Measurements from ENCODE around the gene NGEF. TPM values are rescaled to one million over a fixed set of nuclear protein-coding genes. Genes with fewer than 3 reads are reported as not detected.

Gene NGEF
- total and polyA plus RNA-seq, 9 of the 15 experiments (the other 6 are each of a cell fraction or from before 2014, with no cell fraction given), result 0.07 to 0.17 (median 0.09) TPM; not detected in 6

DNA sequence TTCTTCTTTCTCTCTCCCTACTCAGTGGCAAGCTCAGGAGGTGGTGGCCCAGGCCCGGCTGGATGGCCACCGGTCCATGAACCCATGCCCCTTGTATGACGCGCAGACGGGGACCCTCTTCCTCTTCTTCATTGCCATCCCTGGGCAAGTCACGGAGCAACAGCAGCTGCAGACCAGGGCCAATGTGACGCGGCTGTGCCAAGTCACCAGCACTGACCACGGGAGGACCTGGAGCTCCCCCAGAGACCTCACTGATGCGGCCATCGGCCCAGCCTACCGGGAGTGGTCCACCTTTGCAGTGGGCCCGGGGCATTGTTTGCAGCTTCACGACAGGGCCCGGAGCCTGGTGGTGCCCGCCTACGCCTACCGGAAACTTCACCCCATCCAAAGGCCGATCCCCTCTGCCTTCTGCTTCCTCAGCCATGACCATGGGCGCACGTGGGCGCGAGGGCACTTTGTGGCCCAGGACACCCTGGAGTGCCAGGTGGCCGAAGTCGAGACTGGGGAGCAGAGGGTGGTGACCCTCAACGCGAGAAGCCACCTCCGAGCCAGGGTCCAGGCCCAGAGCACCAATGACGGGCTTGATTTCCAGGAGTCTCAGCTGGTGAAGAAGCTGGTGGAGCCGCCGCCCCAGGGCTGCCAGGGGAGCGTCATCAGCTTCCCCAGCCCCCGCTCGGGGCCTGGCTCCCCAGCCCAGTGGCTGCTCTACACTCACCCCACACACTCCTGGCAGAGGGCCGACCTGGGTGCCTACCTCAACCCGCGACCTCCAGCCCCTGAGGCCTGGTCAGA lies 21.2 kb upstream of the NGEF start:
- intact Hi-C loops (cut with micrococcal nuclease) (no loop called here), in situ Hi-C loops (cut with MboI) (no loop called here)
- WGBS (ENCODE audit: insufficient coverage, low coverage, missing lambda C conversion rate), result 26% methylated on average over 20 of the region's 37 CpGs
- Histone ChIP-seq H2AFZ (ENCODE audit: low read depth, low read length) (no peak overlapping the region), H3K9me3 (replicated peaks; ENCODE audit: control insufficient read depth, insufficient read depth, low read depth, low read length) (no peaks in the 10 kb centered on the region; the same call in 1 of the 2 replicates), H3K9me1 (ENCODE audit: control insufficient read depth, insufficient read depth, low read length) (no peaks in the 10 kb centered on the region), H3K4me2 (ENCODE audit: insufficient read depth, low read length) (no peak overlapping the region), H3K79me2 (ENCODE audit: control insufficient read depth, insufficient read depth, low read length) (no peaks in the 10 kb centered on the region), H3K27ac (ENCODE audit: extremely low read depth, low read depth, low read length) (no peak overlapping the region), H3K36me3 (ENCODE audit: control insufficient read depth, insufficient read depth, low read length) (no peaks in the 10 kb centered on the region), H4K20me1 (replicated peaks; ENCODE audit: control insufficient read depth, insufficient read depth, low read length) (no peaks in the 10 kb centered on the region), H3K4me3 (no peak overlapping the region), H3K9ac (ENCODE audit: insufficient read depth in 1 of 2, low read depth in 2 of 2, low read length in 2 of 2) (no peak overlapping the region), H3K27me3 (ENCODE audit: control insufficient read depth in 2 of 2, insufficient read depth in 2 of 2, low read length in 2 of 2) (peaks cover 3 to 28% of the 10 kb centered on the region in 2 experiments; a peak in 3 of 5 replicates), H3K4me1 (replicated peaks in 1 of 2; ENCODE audit: control insufficient read depth in 2 of 2, insufficient read depth in 2 of 2, low read length in 2 of 2) (peaks cover 0 to 9% of the 10 kb centered on the region in 2 experiments; a peak in 2 of 5 replicates)
- ChIA-PET CTCF (ENCODE audit: low intra/inter-chr PET ratio) (no interaction called here), POLR2A (no interaction called here)
- BruUV-seq (replicated peaks), result no TSS peak
- no peak for ATAC-seq
- DNase-seq (ENCODE audit: extremely low read depth in 1 of 4, low spot score in 3 of 4), result no peak
- no peak for FAIRE-seq
- no peak for TF ChIP-seq NR3C1 (CRISPR knock-in tag; IDR thresholded peaks at IDR 0.05)
- TF ChIP-seq, protein P1, sequence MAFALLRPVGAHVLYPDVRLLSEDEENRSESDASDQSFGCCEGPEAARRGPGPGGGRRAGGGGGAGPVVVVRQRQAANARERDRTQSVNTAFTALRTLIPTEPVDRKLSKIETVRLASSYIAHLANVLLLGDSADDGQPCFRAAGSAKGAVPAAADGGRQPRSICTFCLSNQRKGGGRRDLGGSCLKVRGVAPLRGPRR (CRISPR knock-in tag; IDR thresholded peaks at IDR 0.05), result no peak
- no peak for TF ChIP-seq FOXJ3 (CRISPR knock-in tag; IDR thresholded peaks at IDR 0.05)
- TF ChIP-seq BRF2 (IDR thresholded peaks at IDR 0.05; ENCODE audit: borderline replicate concordance, insufficient read depth, insufficient read length), result no peak
- TF ChIP-seq, protein P2, sequence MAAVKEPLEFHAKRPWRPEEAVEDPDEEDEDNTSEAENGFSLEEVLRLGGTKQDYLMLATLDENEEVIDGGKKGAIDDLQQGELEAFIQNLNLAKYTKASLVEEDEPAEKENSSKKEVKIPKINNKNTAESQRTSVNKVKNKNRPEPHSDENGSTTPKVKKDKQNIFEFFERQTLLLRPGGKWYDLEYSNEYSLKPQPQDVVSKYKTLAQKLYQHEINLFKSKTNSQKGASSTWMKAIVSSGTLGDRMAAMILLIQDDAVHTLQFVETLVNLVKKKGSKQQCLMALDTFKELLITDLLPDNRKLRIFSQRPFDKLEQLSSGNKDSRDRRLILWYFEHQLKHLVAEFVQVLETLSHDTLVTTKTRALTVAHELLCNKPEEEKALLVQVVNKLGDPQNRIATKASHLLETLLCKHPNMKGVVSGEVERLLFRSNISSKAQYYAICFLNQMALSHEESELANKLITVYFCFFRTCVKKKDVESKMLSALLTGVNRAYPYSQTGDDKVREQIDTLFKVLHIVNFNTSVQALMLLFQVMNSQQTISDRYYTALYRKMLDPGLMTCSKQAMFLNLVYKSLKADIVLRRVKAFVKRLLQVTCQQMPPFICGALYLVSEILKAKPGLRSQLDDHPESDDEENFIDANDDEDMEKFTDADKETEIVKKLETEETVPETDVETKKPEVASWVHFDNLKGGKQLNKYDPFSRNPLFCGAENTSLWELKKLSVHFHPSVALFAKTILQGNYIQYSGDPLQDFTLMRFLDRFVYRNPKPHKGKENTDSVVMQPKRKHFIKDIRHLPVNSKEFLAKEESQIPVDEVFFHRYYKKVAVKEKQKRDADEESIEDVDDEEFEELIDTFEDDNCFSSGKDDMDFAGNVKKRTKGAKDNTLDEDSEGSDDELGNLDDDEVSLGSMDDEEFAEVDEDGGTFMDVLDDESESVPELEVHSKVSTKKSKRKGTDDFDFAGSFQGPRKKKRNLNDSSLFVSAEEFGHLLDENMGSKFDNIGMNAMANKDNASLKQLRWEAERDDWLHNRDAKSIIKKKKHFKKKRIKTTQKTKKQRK (IDR thresholded peaks at IDR 0.05; ENCODE audit: borderline replicate concordance, low read depth, low read length), result no peak
- TF ChIP-seq ZEB2 (IDR thresholded peaks at IDR 0.05), result no peak
- no peak for TF ChIP-seq PATZ1 (CRISPR knock-in tag; IDR thresholded peaks at IDR 0.05; ENCODE audit: borderline replicate concordance)
- TF ChIP-seq TRIM24 (IDR thresholded peaks at IDR 0.05), result no peak
- TF ChIP-seq MEF2D (tag; conservative IDR thresholded peaks at IDR 0.05; ENCODE audit: low read depth), result no peak
- no peak for TF ChIP-seq ZBED1 (IDR thresholded peaks at IDR 0.05)
- TF ChIP-seq FOXO4 (CRISPR knock-in tag; IDR thresholded peaks at IDR 0.05), result no peak
- TF ChIP-seq PYGO2 (tag; IDR thresholded peaks at IDR 0.05), result no peak

Measured in K562 (cell line).